ENCODE results near the gene DUOX2.

GRCh38 chr15:45138814-45139765 lies 25.1 kb upstream of the DUOX2 start:
- no peak for TF ChIP-seq EZH2phosphoT487 (IDR thresholded peaks at IDR 0.05; ENCODE audit: borderline replicate concordance)
- TF ChIP-seq CTCF (conservative IDR thresholded peaks at IDR 0.05; ENCODE audit: low read length) = no peak

All from Loucy (cell line).